Osteoblast (primary cell): ENCODE results near the gene SH2B2. TPM values are rescaled to one million over a fixed set of nuclear protein-coding genes. Genes with fewer than 3 reads are reported as not detected.
A peak's percentile ranks its signal among the peaks of the same experiment; 100 is the strongest.

Experiments used
- DNase-seq: peaks from one replicate; pipeline ENCODE4 v3.0.0; 2011; ENCODE audit warnings: low spot score, mixed read lengths; ENCODE audit not compliant: insufficient read length; ENCODE audit errors: missing footprints
- H2AFZ ChIP-seq: 2 replicates; pipeline ENCODE4 v1.6.0; 2011; ENCODE audit warnings: mild to moderate bottlenecking, low read length
- H3K27ac ChIP-seq: 2 replicates; pipeline ENCODE4 v1.5.1; 2011; ENCODE audit warnings: mild to moderate bottlenecking, low read depth, low read length, moderate library complexity
- H3K27me3 ChIP-seq: 2 replicates; pipeline ENCODE4 v1.6.0; 2012; ENCODE audit warnings: mild to moderate bottlenecking, control low read depth, inconsistent platforms, low read length, moderate library complexity; ENCODE audit not compliant: insufficient read depth
- H3K36me3 ChIP-seq: 2 replicates; pipeline ENCODE4 v1.5.1; 2011; ENCODE audit warnings: mild to moderate bottlenecking, low read length, control low read depth, moderate library complexity; ENCODE audit not compliant: insufficient read depth
- H3K4me1 ChIP-seq: 2 replicates; pipeline ENCODE4 v1.5.1; 2011; ENCODE audit warnings: mild to moderate bottlenecking, low read length, control low read depth, moderate library complexity; ENCODE audit not compliant: insufficient read depth
- H3K4me2 ChIP-seq: 2 replicates; pipeline ENCODE4 v1.6.0; 2011; ENCODE audit warnings: mild to moderate bottlenecking, low read length; ENCODE audit not compliant: insufficient read depth
- H3K4me3 ChIP-seq: fragments of 200-600 bp; sonication (generic); 3 replicates; pipeline ENCODE4 v1.5.1; 2012; ENCODE audit warnings: mild to moderate bottlenecking, low read length, inconsistent platforms; ENCODE audit not compliant: insufficient read depth
- H3K79me2 ChIP-seq: 2 replicates; pipeline ENCODE4 v1.6.0; 2012; ENCODE audit warnings: mild to moderate bottlenecking, low read length, control low read depth, inconsistent platforms; ENCODE audit not compliant: insufficient read depth
- H3K9me3 ChIP-seq: 2 replicates; pipeline ENCODE4 v1.5.1; 2011; ENCODE audit warnings: low read depth, low read length, control low read depth
- H4K20me1 ChIP-seq: 2 replicates; pipeline ENCODE4 v1.6.0; 2012; ENCODE audit warnings: mild to moderate bottlenecking, low read length, control low read depth; ENCODE audit not compliant: insufficient read depth
- CTCF ChIP-seq: IDR thresholded peaks from 2 replicates; pipeline ENCODE4 v1.5.1; 2011; ENCODE audit warnings: mild to moderate bottlenecking, low read depth, low read length, moderate library complexity; ENCODE audit errors: extremely low read depth
- total RNA-seq: library from RNA; depleted of rRNA; stranded (reverse); fragments of >200 nt; gene quantifications from 2 replicates; pipeline ENCODE4 v1.2.3, GENCODE V29; 2012

The SH2B2 gene
- total RNA-seq, 1 donor = 2.2 TPM

GRCh38 chr7:102282465-102283362 is 4.0 kb upstream of the SH2B2 start:
- Histone ChIP-seq H4K20me1 (no peaks in the 10 kb centered on the region), H3K4me2 (no peak overlapping the region), H3K4me3 (no peak overlapping the region), H3K36me3 (no peaks in the 10 kb centered on the region), H2AFZ (no peak overlapping the region), H3K79me2 (no peaks in the 10 kb centered on the region), H3K27me3 (peaks cover 2% of the 10 kb centered on the region), H3K9me3 (no peaks in the 10 kb centered on the region), H3K27ac (no peak overlapping the region), H3K4me1 (peaks cover 12% of the 10 kb centered on the region)
- peak; percentile 79 for DNase-seq
- TF ChIP-seq CTCF = no peak

- no peak overlapping the region for H2AFZ ChIP-seq
- H3K27ac ChIP-seq = no peak overlapping the region
- no peak overlapping the region for H3K4me2 ChIP-seq
- no peak overlapping the region for H3K4me3 ChIP-seq
- H3K79me2 ChIP-seq = no peaks in the 10 kb centered on the region
- no peaks in the 10 kb centered on the region for H3K9me3 ChIP-seq
- TF ChIP-seq CTCF = no peak
- H3K36me3 ChIP-seq = no peaks in the 10 kb centered on the region
- peaks cover 4% of the 10 kb centered on the region for H4K20me1 ChIP-seq
- H3K4me1 ChIP-seq = peaks cover 14% of the 10 kb centered on the region
- no peak for DNase-seq
- H3K27me3 ChIP-seq = peaks cover 2% of the 10 kb centered on the region
Measured at GRCh38 chr7:102283477-102284189, 3.0 kb upstream of the SH2B2 start.

- Histone ChIP-seq H3K79me2 (no peaks in the 10 kb centered on the region), H3K9me3 (no peaks in the 10 kb centered on the region), H3K4me3 (no peak overlapping the region), H4K20me1 (peaks cover 4% of the 10 kb centered on the region), H2AFZ (no peak overlapping the region), H3K4me1 (peaks cover 14% of the 10 kb centered on the region), H3K4me2 (no peak overlapping the region), H3K27me3 (peaks cover 2% of the 10 kb centered on the region), H3K36me3 (no peaks in the 10 kb centered on the region), H3K27ac (no peak overlapping the region)
- no peak for DNase-seq
- TF ChIP-seq CTCF = no peak
Measured at GRCh38 chr7:102284399-102284798, 2.3 kb upstream of the SH2B2 start.

- no peaks in the 10 kb centered on the region for H3K9me3 ChIP-seq
- H4K20me1 ChIP-seq = peaks cover 4% of the 10 kb centered on the region
- no peak overlapping the region for H3K4me3 ChIP-seq
- H3K27ac ChIP-seq = no peak overlapping the region
- no peak for TF ChIP-seq CTCF
- peak; percentile 81 for DNase-seq
- no peak overlapping the region for H3K4me2 ChIP-seq
- no peak overlapping the region for H2AFZ ChIP-seq
- H3K36me3 ChIP-seq = no peaks in the 10 kb centered on the region
- H3K4me1 ChIP-seq = peaks cover 14% of the 10 kb centered on the region
- no peaks in the 10 kb centered on the region for H3K79me2 ChIP-seq
- H3K27me3 ChIP-seq = peaks cover 2% of the 10 kb centered on the region
Measured at GRCh38 chr7:102284891-102285539, 1.7 kb upstream of the SH2B2 start.
